HTERT RPE-1 (cell line): ENCODE data around the gene OPRL1.

Experiments used
- in situ Hi-C: fragments of 300-500 bp; cut with MboI; formaldehyde crosslinking; loops from 4 replicates; pipeline ENCODE4 v1.14.3; 2020; ENCODE audit warnings: low sequenced_read_pairs

Gene OPRL1

DNA sequence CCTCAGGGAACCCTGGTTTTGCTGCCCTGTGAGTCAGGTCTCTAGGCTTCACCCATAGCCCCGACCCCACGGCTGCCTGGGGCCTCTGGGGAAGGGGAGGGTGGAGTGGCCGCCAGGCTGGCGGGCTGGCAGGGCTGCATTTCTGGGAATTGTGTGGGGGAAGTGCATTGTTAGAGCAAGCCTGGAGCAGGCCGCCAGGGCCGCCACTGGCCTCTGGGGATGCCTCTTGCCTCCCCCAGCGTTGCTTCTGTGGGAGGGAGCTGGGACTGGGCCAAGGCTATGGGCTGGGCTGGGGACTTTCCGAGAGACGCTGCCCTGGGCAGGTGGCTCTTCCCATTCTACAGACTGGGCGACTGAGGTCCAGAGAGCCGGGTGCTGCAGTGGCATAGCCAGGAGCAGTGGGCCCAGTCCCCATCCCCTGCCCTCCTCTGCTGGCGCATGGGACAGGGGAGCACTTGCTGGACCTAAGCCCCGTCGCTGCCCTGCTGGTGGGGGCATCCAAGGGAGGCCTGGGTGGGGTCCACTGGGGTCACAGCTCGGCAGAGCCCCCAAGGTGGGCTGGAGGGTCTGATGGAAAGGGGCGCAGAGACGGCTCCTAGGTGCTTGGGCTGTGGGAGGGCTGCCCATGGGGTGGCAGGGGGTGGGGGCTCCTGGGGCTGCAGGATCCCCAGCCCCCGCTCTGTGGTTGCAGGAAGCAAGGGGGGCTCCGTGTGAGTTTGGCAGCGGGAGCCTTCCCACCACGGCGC lies 23.8 kb upstream of the OPRL1 start:
- in situ Hi-C loops, result no loop called here

DNA sequence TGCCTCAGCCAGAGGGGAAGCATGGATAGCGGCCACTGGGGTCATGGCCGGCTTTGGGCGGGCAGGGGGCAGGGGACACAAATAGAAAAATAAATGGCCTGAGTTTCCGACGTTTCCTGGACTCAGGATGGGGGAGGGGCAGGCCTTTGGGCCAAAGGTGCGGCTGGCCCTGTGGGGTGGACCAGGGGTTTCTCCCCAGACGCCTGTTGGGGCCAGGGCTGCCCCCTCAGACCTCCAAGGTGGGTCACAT lies 23.3 kb upstream of the OPRL1 start:
- in situ Hi-C loops, result no loop called here

DNA sequence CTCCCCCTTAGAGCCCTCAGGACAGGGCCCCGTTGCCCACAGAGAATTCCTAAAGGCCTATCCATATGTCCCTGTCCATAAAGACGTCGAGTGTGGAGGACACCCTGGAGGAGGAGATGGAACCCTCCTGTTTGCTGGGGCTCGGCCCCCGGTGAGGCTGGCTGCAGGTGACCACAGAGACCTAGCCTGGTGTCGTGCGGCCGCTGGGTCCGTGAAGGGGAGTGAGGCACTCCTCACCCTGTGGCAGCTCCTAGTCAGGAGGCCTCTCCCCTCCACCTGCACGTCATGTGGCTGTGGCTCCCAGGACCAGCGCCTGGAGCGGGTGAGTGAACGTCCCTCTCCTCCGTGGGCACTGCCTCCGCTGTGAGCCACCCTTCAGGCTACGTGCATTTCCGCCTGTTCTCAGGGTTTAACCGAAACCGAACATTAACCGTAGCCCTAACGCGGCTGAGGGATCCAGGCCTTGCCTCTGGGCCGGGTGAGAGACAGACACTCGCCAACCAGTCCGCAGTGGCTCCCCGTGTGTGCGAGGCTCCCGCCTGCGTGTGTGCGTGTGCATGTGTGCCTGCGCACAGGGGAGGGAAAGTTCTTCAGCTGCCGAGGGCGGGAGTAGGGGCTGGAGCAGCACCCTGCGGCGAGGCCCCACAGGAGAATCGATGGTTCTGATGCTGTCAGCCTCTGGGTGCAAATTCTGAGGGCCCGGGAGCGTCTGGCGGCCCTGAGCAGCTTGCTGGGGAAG lies 22.8 kb upstream of the OPRL1 start:
- in situ Hi-C loops, result no loop called here

DNA sequence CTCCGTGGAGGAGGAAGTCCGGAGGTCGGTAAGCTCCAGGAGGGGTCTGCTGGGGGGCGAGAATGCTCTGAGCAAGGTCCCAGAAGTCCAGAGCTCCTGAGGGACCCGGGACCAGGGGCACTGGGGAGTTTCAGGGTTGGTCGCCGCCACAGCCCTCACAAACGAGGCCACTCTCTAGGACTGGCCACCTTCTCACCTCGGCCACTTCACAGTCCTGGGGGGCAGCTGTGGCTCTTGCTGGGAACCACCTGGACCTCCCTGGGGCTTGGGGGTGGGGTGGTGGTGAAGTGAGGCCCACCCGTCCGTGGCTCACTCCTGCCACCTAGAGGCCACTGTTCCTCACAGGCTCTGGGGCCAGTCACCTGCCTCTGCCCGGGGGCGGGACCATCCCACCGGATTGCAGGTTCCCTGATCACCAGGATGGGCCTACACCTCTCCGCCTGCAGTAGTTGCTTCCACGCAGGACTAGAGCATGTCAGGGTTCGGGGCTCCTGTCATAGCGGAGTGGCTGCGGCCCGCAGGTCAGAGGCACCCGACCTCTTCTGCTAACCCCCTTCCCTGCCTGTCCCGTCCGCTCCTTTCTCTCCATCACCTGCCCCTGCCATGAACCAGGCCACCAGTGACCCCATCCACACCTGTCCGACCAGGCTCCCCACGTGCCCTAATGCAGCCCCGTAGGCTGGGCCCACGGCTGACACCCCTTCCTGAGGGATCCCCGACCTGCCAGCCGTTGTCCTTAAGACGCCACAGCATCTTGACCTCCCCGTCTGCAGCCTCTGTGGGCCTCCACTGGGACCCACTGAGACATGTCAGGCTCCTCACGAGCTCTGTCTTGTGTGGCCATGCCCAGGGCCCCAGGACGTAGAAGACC lies 22.0 kb upstream of the OPRL1 start:
- in situ Hi-C loops, result no loop called here

DNA sequence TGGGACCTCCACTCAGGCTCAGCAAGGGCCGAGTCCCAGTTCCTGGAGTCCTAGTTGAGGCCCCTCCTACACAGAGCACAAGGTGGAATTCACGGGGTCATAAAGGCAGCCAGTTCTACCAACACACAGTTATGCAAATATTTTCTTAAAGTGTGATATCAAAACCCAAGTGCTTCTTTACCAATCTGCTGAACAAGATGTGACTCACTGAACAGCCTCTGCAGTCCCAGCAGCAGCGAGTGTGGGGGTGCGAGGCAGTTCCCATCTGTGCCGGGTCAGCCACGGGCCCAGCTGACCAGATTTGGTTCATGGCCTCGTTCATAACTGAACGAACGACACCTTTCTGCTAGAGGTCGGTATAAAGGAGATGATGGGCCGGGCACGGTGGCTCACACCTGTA lies 21.3 kb upstream of the OPRL1 start:
- in situ Hi-C loops, result no loop called here

DNA sequence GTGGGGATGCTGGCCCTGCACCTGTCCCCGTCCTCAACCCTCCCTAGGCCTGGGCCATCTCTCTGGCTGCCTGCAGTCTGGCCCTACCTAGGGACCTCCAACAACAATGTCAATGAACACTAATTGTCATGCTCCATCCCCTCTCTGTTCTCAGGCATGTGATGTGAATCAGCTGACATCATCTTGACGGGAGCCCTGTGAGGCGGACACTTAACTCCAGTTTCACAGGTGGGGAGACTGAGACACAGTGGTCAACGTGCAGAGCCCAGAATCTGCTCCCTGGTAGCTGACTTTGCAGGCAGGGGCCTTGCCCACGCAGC lies 17.6 kb upstream of the OPRL1 start:
- in situ Hi-C loops, result no loop called here

DNA sequence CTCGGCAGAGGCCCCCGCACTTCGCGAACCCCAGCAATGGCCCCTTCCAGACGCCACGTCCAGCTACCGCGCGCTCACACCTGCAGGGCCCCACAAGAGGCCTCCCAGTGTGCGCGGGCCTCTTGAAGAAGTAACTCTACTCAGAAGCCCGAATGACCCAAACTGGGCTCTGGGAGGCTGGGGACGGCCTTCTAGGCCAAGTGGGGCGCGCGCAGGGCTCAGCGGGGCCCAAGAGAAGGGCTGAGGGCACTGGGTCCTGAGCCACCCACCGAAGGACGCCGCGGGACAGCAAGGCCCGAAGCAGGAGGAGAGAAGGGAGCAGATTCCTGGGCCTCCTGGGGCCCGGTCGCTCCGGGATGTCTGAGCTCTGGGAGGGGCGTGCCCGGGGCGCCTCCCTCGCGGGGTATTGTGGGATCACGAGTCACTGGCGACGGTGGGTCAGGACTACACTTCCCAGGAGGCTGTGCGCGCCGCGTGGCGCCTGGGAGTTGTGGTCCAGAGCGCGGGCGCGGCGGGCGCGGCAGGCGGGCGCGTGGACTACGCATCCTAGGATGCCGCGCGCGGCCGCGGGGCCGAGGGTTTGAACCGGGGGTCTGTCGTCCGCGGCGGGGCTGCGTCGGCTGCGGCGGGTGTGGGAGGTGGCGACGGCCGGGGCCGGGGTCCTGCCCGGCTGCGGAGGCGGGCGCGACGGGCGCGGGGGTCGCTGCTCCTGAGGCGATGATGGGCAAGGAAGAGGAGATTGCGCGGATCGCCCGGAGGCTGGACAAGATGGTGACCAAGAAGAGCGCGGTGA lies 17.1 kb upstream of the OPRL1 start, which contains the start of gene TCEA2:
TCEA2 (plus strand) TSS at position 603 of the 793 bp plus-strand sequence; CDS start at position 718, 115 bp downstream.
- in situ Hi-C loops, result no loop called here

DNA sequence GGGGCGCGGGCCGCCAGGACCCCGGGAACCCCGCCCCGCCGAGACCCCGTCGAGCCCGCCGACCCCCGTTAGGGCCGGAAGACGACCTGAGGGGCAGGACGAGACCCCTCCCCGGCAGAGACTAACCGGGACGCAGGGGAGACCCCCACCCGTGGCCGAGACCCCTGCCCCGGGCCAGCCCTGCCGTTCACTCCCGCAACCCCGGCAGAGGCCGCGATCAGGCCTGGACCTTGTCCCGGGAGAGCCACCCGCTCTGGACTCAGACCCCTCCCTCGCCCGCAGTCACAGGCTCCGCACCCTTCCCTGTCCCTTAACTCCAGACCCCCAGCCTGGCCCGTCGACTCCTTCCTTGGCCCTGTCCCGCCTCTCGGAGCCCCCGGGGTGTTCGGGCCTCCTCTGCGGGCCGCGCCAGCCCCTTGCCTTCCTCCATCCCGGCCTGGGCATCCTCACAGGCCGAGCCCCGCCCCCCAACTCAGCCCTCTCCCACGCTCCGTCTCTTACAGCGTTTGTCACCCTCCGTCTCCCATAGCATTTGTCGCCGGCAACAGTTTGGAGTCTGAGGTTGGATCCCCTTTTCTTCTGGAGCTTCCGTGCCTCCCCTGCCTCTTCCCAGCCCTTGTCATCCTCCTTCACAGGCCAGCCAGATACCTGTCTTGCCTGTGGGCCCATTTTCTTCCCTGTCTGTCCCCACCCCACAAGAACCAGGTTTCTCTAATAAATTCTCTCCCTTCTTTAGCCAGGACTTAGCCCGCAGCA lies 16.3 kb upstream of the OPRL1 start:
- in situ Hi-C loops, result no loop called here

DNA sequence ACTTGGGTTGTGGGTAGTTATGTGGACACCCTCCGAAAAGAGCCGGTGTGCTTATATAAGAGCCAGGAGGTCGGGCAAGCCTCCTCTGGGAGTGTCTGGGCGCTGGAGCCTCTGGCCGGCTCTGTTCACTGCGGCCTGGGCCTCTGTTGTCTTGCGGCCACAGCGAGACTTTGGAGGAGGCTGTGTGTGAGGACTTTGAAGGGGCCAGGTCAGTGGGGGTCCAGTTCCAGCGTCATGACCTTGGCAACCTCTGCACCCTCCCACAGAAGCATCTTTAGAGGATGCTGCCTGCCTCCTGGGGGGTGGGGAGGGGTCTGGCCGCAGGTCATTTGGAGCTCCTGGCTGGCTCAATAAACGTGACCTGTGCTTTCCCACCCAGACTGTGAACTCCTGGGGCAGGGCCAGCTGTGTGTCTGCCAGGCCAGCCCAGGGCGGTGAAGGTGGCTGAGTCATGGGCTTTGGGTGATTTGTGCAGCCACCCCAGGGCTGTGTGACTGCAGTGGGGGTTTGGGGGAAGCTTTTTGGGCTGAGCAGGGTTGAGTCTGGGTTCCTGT lies 15.7 kb upstream of the OPRL1 start:
- in situ Hi-C loops, result no loop called here

DNA sequence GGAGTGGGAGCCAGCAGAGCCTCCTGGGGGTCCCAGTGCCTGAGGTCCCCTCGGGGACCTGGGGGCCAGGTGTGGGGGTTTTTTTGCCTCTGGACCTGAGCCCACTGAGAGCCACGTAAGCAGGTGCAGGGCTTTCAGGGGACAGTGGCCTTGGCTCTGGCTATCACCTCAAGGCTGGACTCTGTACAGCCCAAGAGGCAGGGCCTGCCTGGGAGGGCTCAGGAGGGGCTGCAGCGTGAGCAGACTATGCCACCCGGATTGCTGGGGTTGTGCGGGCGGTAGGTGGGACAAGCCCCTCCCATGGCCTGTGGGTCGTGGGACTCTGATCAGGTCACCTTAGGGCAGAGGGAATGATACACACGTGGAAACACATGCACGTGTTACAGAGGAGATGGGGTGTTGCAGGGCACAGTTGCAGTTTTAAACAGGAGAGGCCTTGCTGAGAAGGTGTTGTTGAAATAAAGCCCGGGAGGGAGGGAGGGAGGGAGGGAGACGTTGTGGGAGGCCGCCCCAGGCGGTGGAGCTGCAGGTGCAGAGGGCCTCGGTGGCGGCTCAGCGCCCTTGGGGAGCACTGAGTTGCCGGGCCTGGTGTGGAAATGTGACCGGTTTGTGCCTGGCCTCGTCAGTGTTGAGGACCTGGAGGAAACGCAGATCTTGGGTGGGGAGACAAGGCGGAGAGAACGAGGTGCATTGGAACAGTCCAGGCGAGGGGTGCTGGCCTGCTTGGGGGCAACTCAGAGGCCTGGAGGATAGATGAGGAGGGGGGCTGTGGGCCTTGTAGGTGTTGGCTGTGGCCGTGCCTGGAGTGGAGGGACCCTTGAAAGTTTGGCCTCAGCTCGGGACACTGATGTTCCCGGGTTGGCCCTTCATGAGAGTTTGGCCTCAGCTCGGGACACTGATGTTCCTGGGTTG lies 14.6 kb upstream of the OPRL1 start:
- in situ Hi-C loops, result no loop called here

DNA sequence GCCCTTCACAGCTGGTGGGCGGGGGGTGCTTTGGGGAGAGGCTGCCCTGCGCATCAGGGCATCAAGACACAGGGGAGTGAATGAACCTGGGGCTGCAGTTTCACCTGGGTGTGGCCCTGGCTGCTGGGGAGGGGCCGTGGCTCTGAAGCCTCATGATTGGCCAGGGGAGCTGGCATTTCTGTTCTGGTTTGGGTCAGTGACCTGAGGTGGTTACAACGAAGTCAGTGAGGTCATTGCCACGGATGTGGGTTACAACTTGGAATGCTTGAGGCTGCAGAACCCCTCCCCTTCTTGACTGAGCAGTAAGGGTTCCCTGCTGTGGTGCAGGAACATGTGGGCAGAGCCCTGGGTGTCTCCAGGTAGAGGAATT lies 13.9 kb upstream of the OPRL1 start:
- in situ Hi-C loops, result no loop called here

DNA sequence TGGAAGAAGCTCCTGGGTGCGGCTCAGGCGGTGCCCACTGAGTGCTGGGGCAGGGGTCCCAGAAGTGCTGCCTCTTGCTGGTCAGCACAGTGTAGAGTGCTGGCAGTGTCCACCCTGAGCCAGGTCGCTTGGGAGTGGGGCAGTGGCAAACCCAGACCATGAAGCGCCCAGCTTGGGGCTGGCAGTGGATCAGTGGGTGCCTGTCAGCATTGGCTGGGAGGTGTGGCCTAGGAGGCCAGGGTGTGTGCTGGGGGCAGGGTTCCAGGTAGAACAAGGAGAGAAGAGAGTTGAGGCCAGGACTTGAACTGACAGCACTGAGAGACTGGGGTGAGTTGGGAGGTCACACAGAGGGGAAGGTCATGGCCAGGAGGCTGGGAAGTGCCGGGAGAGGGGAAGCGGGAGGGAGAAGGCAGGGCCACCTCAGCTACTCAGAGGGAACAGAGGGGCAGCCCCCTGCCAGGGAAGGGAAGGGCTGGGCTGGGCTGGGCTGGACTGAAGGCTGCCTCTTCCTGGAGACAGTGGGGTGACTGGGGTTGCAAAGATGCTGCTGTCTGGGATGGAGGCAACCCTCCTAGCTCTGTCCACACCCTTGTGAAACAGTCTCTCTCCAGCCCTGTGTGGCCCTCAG lies 12.8 kb upstream of the OPRL1 start:
- in situ Hi-C loops, result no loop called here

DNA sequence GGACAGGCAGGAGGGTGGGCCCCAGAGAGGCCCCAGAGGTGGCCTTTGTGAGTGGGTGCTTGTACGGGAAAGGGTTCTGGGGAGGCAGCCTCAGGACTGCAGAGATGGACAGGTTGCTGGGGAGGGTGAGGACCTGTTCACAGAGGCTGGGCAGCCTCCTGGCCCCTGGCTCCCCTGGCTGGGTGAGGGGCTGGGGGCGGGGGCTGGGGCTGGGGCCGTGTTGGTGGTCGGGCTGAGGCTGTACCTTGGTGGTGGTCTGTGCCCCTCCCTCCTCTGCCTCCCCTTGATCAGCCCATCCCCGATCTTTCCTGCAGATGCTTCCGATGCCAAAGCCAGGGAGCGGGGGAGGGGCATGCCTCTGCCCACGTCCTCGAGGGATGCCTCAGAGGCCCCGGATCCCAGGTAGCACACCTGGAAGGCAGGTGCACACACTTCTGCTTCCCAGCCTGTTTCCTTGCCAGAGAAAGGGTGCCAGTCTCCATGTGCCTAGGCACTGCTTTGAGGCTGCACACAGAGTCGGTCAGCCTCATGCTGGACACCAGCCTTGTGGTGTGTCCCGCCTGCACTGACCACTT lies 12.1 kb upstream of the OPRL1 start:
- in situ Hi-C loops, result no loop called here

DNA sequence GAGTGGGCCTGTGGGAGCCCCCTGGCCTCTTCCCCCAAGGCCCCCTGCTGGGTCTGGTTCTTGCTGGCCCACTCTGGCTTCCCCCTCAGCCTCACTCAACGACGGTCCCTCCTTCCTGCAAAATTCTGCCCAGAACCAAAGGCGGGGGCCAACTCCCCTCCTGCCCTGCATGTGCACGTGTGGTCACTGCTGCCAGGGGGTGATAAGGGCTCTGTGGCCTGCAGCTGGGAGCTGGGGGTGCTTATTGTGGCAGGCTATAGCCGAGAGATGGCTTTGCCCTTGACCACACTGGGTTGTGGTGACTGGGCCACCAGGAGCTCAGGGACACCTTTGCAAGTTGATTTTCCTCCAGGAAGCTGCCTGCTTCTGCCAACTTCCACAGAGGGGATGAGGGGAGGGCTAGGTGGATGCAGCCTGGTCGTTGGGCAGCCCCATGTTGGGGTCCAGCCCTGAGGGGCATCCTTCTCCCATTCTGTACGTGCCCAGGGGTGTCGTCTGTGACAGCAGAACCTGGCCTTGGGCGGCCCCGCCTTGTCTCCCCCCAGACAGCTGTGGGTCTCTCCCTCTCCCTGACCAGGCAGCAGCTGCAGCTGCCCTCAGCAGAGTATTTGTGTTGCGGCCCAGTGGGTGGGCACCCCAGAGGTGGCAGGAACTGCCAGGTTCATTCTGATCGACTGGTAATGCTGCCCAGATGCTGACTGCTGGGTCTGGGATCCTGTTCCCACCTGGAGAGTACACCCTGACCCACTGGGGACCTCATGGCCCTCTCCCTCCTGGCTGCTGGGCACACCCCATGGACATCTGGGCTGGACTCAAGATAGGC lies 11.3 kb upstream of the OPRL1 start:
- in situ Hi-C loops, result no loop called here

DNA sequence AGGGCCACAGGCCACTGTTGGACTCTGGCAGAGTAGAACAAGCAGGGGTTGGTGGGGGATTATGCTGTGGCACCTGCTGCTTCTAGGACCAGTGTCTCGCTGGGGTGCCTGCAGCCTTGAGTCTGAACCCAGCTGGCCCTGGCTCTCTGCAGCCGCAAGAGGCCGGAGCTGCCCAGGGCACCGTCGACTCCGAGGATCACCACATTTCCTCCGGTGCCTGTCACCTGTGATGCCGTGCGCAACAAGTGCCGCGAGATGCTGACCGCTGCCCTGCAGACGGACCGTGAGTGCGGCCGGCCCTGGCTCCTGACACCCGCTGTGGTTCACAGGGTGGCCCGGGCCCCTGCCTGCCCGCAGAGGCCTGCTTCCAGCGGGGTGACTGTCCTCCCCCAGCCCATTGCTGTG lies 10.7 kb upstream of the OPRL1 start:
- in situ Hi-C loops, result no loop called here

DNA sequence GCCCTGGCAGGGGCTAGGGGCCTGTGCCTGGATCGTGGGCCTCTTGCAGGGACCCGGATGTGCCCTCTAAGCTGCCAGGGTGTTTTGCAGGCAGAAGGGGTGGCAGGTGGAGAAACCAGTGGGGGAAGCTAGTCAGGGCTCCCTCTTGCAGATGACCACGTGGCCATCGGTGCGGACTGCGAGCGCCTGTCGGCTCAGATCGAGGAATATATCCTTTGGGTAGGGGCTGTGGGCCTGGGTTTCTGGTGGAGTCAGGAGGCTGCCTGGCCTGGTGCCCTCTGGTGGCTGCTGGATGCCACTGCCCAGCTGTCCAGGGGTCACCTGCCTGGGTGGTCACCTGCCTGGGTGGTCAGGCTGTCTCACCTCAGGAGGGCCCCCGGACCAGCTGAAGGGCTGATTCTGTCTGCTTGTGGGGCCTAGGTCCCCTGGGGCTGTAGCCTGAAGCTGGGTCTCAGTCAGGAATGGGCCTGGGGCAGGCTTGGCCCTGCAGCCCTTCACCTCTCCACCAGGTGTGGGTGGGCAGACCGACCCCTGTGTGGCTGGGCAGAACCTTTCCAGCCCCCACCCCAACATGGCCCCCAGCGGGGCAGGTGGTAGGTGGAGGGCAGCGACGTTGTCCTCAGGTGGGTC lies 10.2 kb upstream of the OPRL1 start:
- in situ Hi-C loops, result no loop called here
